Activated CD4-positive, alpha-beta T cell treated with anti-CD3 and anti-CD28 coated beads for 1 hour (primary cell): ENCODE results near the gene UBE3C.

ENCODE experiments used
- DNase-seq: peaks from one replicate; pipeline ENCODE4 v3.0.0-alpha.2; 2020

UBE3C gene

DNA sequence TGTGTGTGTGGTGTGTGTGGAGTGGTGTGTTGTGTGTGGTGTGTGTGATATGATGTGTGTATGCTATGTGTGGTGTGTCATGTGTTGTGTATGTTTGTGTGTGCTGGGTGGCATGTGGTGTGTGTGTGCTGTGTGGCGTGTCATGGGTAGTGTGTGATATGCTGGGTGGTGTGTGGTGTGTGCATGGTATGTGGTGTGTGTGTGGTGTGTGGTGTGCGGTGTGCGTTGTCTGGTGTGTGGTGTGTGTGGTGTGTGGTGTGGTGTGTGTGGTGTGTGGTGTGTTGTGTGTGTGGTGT lies 160.5 kb downstream of the UBE3C start:
- DNase-seq, result no peak

DNA sequence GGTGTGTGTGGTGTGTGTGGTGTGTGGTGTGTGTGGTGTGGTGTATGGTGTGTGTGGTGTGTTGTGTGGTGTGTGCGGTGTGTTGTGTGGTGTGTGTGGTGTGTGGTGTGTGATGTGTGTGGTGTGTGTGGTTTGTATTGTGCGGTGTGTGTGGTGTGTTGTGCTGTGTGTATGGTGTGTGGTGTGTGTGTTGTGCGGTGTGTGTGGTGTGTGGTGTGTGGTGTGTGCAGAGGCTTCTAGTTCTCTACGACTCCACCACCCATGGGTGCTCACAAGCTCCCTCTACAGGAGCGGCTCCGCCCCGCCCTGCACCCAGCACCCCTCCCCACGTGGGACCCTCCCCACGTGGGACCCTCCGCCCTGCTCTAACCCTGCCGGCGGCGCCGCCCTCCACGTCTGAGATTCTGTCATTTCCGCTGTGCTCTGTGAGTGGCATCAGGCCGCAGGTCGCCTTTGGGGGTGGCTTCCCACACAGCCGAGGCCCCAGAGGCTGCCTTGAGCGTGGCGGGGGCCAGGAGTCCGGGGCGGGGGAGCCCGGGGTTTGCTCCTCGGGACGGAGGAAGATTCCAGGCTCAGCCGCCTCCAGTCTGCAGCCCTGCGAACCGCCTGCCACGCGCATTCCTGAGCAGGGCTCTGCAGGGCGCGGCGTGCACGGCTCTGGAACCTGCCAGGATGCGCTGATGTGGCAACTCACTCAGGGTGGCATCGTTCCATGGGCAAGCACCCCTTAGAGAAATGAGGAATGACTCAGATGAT lies 161.1 kb downstream of the UBE3C start:
- no peak for DNase-seq

DNA sequence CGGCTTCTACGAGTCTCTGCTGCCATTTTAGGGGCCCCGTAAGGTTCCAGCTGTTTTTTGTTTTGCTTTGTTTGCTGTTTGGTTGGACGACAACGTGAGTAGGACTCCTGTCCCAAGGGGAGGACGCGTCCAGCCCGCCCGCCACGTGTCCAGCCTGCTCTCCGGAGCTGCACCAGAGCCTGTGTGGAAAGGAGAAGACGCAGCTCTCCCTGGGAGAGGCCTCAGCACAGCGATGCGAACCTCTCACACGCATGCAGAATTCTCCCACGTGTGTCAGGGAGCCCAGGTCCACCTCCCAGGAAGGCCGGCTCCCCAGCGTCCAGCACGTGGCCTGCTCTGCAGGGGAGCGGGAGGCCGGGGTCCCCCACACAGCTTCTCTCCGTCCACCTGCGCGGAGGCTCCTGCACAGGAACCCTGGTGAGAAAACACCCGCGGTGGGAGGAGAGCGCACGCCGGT lies 161.7 kb downstream of the UBE3C start:
- no peak for DNase-seq

DNA sequence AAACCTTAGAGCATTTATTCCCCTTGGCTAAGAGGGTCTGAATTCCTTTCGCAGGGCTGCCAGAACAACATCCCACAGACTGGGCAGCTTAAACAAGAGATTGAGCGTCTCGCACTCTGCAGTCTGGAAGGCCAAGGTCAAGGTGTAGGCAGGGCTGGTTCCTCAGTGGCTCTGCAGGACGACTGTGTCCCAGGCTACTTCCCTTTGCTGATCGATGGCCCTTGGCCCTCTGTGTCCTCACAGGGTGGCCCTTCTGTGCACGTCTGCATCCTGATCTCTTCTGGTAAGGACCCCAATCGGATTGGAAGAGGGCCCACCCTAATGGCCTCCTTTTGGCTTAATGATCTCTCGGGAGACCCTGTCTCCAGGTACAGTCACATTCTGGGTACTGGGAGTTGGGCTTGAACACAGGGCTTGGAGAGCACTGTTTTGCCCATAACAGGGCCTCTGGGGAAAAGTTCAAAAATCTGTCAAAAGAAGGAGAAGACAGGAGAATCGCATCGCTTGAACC lies 162.9 kb downstream of the UBE3C start:
- no peak for DNase-seq

DNA sequence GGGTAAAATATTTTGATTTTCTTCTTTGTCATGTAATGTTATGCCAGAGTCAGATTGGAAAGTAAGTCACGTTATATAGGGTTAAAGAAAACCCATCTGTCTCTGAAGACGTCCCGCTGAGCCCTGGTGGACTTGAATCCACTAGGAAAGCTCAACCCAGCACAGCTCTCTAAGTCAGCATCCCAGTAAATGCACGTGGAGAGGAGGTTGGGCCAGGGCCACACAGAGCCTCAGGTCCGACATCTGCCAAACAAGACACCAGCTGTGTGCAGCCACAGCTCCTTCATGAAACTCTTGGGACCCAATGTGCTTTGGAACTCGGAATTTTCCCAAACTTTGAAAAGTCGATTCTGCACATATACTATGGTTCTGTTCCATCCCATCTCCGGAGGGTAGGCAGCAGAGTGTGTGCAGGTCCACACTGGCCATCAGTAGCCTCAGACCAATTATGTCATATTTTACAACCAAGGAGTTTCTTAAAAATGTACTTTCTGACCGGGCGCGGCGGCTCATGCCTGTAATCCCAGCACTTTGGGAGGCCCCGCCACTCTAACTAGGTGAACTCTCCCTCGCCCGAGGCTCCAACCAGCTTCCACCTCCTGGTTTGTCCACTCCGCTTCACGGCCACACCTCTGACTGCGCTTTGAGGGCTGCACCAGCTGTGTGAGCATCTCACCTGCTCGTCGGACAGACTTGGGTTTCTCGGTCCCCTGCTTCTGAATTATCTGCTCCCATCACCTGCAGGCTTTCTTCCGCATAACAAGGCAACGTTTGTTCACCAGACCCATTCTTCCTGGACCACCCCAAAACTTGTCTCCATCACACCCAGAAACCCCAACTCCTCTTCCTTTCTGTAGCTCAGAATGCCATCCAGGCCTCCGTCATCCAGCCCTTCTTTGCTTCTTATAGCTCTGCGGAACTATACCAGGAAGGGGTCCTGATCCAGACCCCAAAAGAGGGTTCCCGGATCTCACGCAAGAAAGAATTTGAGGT lies 168.4 kb downstream of the UBE3C start:
- DNase-seq, result no peak

DNA sequence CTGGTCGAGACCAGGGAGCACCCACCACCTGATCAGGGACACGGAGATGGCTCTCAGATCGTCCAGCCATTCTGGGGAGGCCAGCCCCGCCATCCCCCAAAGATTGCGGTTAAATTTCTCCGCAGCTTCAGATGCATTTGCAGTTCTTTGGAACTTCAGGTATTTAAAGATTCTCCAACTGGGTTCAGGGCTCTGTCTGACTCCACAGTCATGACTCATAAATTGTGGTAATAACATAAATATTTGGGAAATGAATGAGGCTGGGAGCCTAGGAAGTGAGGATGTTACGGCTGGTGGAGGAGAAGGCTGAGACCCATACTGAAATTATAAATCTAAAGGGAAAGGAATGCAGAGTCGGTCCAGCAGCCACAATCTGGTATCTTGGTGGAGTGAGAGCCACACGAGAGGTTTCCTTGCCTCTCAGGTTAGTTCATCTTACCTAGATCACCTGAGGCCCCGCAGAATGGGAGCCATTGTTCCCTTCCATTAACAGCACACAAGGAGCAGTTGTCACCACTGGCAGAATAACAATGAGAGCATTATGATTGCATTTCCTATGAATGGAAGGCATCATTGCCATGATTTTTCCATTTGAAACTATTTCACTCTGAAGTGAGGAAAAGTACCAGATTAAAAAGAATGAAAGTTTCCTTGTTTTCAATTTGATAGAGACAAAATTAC lies 171.4 kb downstream of the UBE3C start:
- DNase-seq, result no peak

DNA sequence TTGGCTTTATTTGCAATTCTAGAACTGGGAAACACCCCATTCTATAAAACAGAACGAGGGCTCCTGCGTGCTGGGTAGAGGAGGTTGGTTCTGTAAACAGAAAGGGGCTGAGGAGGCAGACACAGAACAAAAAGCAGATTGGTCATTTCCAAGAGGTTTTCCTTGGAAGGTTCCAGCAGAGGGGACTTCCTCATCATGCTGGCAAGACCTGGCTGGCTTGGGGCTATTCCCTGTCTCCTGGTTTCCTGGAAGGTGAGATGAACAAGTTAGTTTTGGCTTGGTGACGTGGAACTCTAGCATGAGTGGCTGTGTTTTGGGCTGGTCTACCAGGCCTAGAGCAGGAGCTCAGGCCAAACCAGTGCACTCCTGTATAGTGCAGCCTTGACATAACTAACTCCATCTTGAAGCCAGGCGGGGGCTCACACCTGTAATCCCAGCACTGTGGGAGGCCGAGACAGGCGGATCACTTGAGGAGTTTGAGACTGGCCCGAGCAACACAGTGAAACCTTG lies 172.0 kb downstream of the UBE3C start:
- no peak for DNase-seq

DNA sequence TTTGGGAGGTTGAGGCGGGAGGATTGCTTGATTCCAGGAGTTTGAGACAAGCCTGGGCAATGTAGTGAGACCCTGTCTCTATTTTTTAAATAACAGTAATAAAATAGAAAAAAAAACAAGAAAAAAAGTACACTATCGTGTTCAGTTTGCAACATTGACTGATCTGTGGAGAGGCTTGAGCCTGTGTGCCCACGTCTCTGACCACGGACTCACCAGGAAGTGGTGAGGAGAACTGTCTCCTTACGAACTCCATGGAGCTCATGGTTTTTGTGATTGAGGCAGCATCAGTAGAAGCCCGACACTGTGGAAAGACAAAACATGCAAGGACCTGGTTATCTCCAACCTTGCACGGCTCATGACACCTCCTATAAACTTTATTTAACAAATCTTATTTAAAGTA lies 174.2 kb downstream of the UBE3C start:
- no peak for DNase-seq

DNA sequence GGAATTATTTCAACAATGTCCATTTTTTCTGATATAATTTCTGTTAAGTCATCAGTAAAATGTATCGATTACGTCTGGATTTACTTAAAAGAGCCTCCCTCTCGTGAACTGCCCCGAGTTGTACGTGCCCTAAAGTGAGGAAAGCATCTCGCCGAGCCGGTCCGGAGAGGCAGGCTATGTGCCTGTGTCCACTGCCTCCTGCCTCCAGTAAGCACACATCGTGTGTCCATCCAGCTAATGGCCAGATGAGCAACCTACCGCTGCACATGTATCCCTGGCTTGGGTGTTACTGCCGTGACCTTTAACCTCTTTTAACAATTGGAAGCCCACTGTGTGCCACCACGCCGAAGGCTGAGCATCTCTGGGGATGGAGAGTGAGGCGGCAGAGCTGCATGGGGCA lies 174.9 kb downstream of the UBE3C start:
- DNase-seq, result no peak

DNA sequence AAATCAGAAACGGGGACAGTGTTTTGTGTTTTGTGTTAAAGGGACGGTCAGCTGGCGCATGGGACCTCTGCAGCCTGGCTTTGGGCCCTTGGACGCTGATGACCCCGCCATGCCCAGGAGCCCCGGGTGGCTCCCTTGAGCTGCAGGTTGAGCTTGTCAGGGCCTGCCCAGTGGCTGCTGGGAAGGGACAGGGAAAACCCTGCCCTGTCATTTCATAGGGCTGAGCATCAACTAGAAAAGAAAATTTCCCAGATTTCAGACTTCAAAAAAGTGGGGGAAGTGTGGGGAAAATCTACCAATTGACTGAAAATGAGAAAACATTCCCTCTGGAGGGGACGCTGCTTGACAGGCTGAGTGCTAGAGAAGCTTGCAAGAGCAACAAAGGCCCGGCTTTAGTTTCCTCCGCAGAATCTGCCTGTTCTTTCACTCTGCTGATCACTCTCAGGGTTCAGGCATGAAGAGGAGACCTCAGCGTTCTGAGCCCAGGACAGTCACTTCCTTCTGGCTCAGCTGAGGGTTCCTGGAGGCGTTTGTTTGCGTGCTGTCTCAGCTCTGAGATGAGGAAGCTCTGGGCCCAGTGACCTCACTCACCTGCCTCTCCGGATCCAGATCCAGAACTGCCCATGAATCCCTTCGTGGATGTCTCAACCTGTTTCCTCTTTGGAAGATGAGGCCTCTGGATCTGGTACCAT lies 179.4 kb downstream of the UBE3C start:
- no peak for DNase-seq
